Measurements from ENCODE around the gene ZNF311.

ZNF311 gene

GRCh38 chr6:29014729-29015608 is 9.9 kb upstream of the ZNF311 start:
- no peak overlapping the region for H3K27ac ChIP-seq (ENCODE audit: insufficient read depth, low read depth, low read length, poor library complexity, severe bottlenecking)
- peaks cover 37% of the 10 kb centered on the region for H3K27me3 ChIP-seq (ENCODE audit: control insufficient read depth, insufficient read depth, low read length, poor library complexity, severe bottlenecking)
- H3K9me3 ChIP-seq (ENCODE audit: control insufficient read depth, low read length), result no peaks in the 10 kb centered on the region
- WGBS, 2 experiments, result 94 to 95% methylated on average over 78 to 79 of the region's 79 CpGs
- H3K36me3 ChIP-seq (ENCODE audit: control insufficient read depth, insufficient read depth, low read length), result no peaks in the 10 kb centered on the region
- H3K4me1 ChIP-seq (ENCODE audit: control insufficient read depth, insufficient read depth, low read length), result no peaks in the 10 kb centered on the region
- no peak overlapping the region for H3K4me3 ChIP-seq (ENCODE audit: insufficient read depth, low read depth, low read length)

GRCh38 chr6:29011276-29011734 is 6.2 kb upstream of the ZNF311 start:
- Histone ChIP-seq H3K27ac (ENCODE audit: insufficient read depth, low read depth, low read length, poor library complexity, severe bottlenecking) (no peak overlapping the region), H3K9me3 (ENCODE audit: control insufficient read depth, low read length) (no peaks in the 10 kb centered on the region), H3K4me3 (ENCODE audit: insufficient read depth, low read depth, low read length) (peak overlapping the region; percentile 47), H3K4me1 (ENCODE audit: control insufficient read depth, insufficient read depth, low read length) (no peaks in the 10 kb centered on the region), H3K27me3 (ENCODE audit: control insufficient read depth, insufficient read depth, low read length, poor library complexity, severe bottlenecking) (peaks cover 66% of the 10 kb centered on the region), H3K36me3 (ENCODE audit: control insufficient read depth, insufficient read depth, low read length) (no peaks in the 10 kb centered on the region)
- WGBS, 2 experiments, result 1% methylated on average over 30 of the region's 30 CpGs

GRCh38 chr6:29009358-29009757 is 4.2 kb upstream of the ZNF311 start:
- no peak overlapping the region for H3K27ac ChIP-seq (ENCODE audit: insufficient read depth, low read depth, low read length, poor library complexity, severe bottlenecking)
- H3K36me3 ChIP-seq (ENCODE audit: control insufficient read depth, insufficient read depth, low read length), result no peaks in the 10 kb centered on the region
- H3K27me3 ChIP-seq (ENCODE audit: control insufficient read depth, insufficient read depth, low read length, poor library complexity, severe bottlenecking), result peaks cover 67% of the 10 kb centered on the region
- H3K4me1 ChIP-seq (ENCODE audit: control insufficient read depth, insufficient read depth, low read length), result no peaks in the 10 kb centered on the region
- no peaks in the 10 kb centered on the region for H3K9me3 ChIP-seq (ENCODE audit: control insufficient read depth, low read length)
- WGBS, 2 experiments, result no CpG with 5 or more reads among the region's 1 CpG
- no peak overlapping the region for H3K4me3 ChIP-seq (ENCODE audit: insufficient read depth, low read depth, low read length)

GRCh38 chr6:29008089-29008488 is 3.0 kb upstream of the ZNF311 start:
- no peak overlapping the region for H3K4me3 ChIP-seq (ENCODE audit: insufficient read depth, low read depth, low read length)
- no peaks in the 10 kb centered on the region for H3K9me3 ChIP-seq (ENCODE audit: control insufficient read depth, low read length)
- no peak overlapping the region for H3K27ac ChIP-seq (ENCODE audit: insufficient read depth, low read depth, low read length, poor library complexity, severe bottlenecking)
- no peaks in the 10 kb centered on the region for H3K36me3 ChIP-seq (ENCODE audit: control insufficient read depth, insufficient read depth, low read length)
- H3K27me3 ChIP-seq (ENCODE audit: control insufficient read depth, insufficient read depth, low read length, poor library complexity, severe bottlenecking), result peaks cover 65% of the 10 kb centered on the region
- no peaks in the 10 kb centered on the region for H3K4me1 ChIP-seq (ENCODE audit: control insufficient read depth, insufficient read depth, low read length)
- 80 to 87% methylated on average over 2 of the region's 2 CpGs for WGBS, 2 experiments

- Histone ChIP-seq H3K36me3 (ENCODE audit: control insufficient read depth, insufficient read depth, low read length) (no peaks in the 10 kb centered on the region), H3K27me3 (ENCODE audit: control insufficient read depth, insufficient read depth, low read length, poor library complexity, severe bottlenecking) (no peaks in the 10 kb centered on the region), H3K9me3 (ENCODE audit: control insufficient read depth, low read length) (no peaks in the 10 kb centered on the region), H3K4me3 (ENCODE audit: insufficient read depth, low read depth, low read length) (no peak overlapping the region), H3K27ac (ENCODE audit: insufficient read depth, low read depth, low read length, poor library complexity, severe bottlenecking) (no peak overlapping the region), H3K4me1 (ENCODE audit: control insufficient read depth, insufficient read depth, low read length) (no peaks in the 10 kb centered on the region)
- WGBS, 2 experiments, result 84 to 88% methylated on average over 2 of the region's 2 CpGs
These were observed 8.1 kb downstream of the ZNF311 start for GRCh38 chr6:28996844-28997510.

GRCh38 chr6:28995093-28995650 is 9.9 kb downstream of the ZNF311 start:
- no peaks in the 10 kb centered on the region for H3K27me3 ChIP-seq (ENCODE audit: control insufficient read depth, insufficient read depth, low read length, poor library complexity, severe bottlenecking)
- H3K27ac ChIP-seq (ENCODE audit: insufficient read depth, low read depth, low read length, poor library complexity, severe bottlenecking), result no peak overlapping the region
- no peaks in the 10 kb centered on the region for H3K36me3 ChIP-seq (ENCODE audit: control insufficient read depth, insufficient read depth, low read length)
- no peaks in the 10 kb centered on the region for H3K4me1 ChIP-seq (ENCODE audit: control insufficient read depth, insufficient read depth, low read length)
- no peaks in the 10 kb centered on the region for H3K9me3 ChIP-seq (ENCODE audit: control insufficient read depth, low read length)
- H3K4me3 ChIP-seq (ENCODE audit: insufficient read depth, low read depth, low read length), result no peak overlapping the region
- 92 to 95% methylated on average over 8 of the region's 8 CpGs for WGBS, 2 experiments

- peaks cover 5% of the 10 kb centered on the region for H3K27me3 ChIP-seq (ENCODE audit: control insufficient read depth, insufficient read depth, low read length, poor library complexity, severe bottlenecking)
- no peaks in the 10 kb centered on the region for H3K9me3 ChIP-seq (ENCODE audit: control insufficient read depth, low read length)
- H3K4me3 ChIP-seq (ENCODE audit: insufficient read depth, low read depth, low read length), result peak overlapping the region; percentile 41
- H3K36me3 ChIP-seq (ENCODE audit: control insufficient read depth, insufficient read depth, low read length), result no peaks in the 10 kb centered on the region
- no peak overlapping the region for H3K27ac ChIP-seq (ENCODE audit: insufficient read depth, low read depth, low read length, poor library complexity, severe bottlenecking)
- WGBS, 2 experiments, result 8% methylated on average over 47 of the region's 48 CpGs
- H3K4me1 ChIP-seq (ENCODE audit: control insufficient read depth, insufficient read depth, low read length), result peaks cover 4% of the 10 kb centered on the region
These were observed 16.4 kb downstream of the ZNF311 start for GRCh38 chr6:28988536-28989311.

- no peaks in the 10 kb centered on the region for H3K36me3 ChIP-seq (ENCODE audit: control insufficient read depth, insufficient read depth, low read length)
- peaks cover 5% of the 10 kb centered on the region for H3K27me3 ChIP-seq (ENCODE audit: control insufficient read depth, insufficient read depth, low read length, poor library complexity, severe bottlenecking)
- H3K4me3 ChIP-seq (ENCODE audit: insufficient read depth, low read depth, low read length), result peak overlapping the region; percentile 30
- H3K4me1 ChIP-seq (ENCODE audit: control insufficient read depth, insufficient read depth, low read length), result peaks cover 4% of the 10 kb centered on the region
- no peaks in the 10 kb centered on the region for H3K9me3 ChIP-seq (ENCODE audit: control insufficient read depth, low read length)
- H3K27ac ChIP-seq (ENCODE audit: insufficient read depth, low read depth, low read length, poor library complexity, severe bottlenecking), result peak overlapping the region; percentile 68
- 23 to 27% methylated on average over 30 to 31 of the region's 31 CpGs for WGBS, 2 experiments
These were observed 19.5 kb downstream of the ZNF311 start for GRCh38 chr6:28985462-28986164.

- H3K27me3 ChIP-seq (ENCODE audit: control insufficient read depth, insufficient read depth, low read length, poor library complexity, severe bottlenecking), result peaks cover 20% of the 10 kb centered on the region
- no peak overlapping the region for H3K27ac ChIP-seq (ENCODE audit: insufficient read depth, low read depth, low read length, poor library complexity, severe bottlenecking)
- WGBS, 2 experiments, result 88 to 91% methylated on average over 4 to 5 of the region's 5 CpGs
- no peaks in the 10 kb centered on the region for H3K9me3 ChIP-seq (ENCODE audit: control insufficient read depth, low read length)
- H3K4me1 ChIP-seq (ENCODE audit: control insufficient read depth, insufficient read depth, low read length), result peaks cover 8% of the 10 kb centered on the region
- H3K36me3 ChIP-seq (ENCODE audit: control insufficient read depth, insufficient read depth, low read length), result no peaks in the 10 kb centered on the region
- H3K4me3 ChIP-seq (ENCODE audit: insufficient read depth, low read depth, low read length), result no peak overlapping the region
These were observed 21.3 kb downstream of the ZNF311 start for GRCh38 chr6:28983838-28984237.

Measured in ectodermal cell (in vitro differentiated cells).